NCI-H187 (cell line): ENCODE results near the gene DCTN2.

Source experiments
- DNase-seq, 2 experiments: peaks; one replicate each; lab custom pipeline; 2025; lab: John Stamatoyannopoulos, UW

The DCTN2 gene

GRCh38 chr12:57488402-57489156, 58.4 kb downstream of the DCTN2 start:
- no peak for DNase-seq

GRCh38 chr12:57487597-57488401, 59.2 kb downstream of the DCTN2 start, which contains the start of gene MARS1:
Gene MARS1 (plus strand): TSS chr12:57488068. CDS start chr12:57488091, 23 bp downstream.
- DNase-seq: peak; percentile 88 to 96

GRCh38 chr12:57487055-57487596, 59.9 kb downstream of the DCTN2 start:
- no peak for DNase-seq

DNA sequence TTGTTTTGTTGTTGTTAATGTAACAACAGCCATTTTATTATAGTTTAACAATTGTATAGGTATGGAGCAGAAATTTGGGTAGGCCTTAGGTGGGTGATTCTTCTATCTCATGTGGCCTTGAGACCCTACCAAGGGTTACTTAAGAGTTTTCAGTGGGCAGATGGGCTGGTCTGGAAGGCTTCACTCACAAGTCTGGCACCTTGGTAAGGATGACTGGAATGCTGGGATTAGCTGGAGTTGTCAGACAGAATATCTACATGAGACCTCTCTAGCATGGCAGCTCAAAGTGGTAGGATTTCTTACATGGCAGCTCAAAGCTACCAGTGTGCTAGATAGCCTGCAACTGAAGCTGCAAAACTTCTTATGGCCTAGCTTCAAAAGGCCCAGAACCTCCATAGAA, 61.3 kb downstream of the DCTN2 start:
- no peak for DNase-seq

- DNase-seq: no peak
Measured at GRCh38 chr12:57483466-57483865, 63.5 kb downstream of the DCTN2 start.

- no peak for DNase-seq
Measured at GRCh38 chr12:57481671-57482070, 65.3 kb downstream of the DCTN2 start.
